GM12892 (cell line): ENCODE results near the gene SLC52A1.

ENCODE experiments used
- POLR2A ChIP-seq: IDR thresholded peaks from 2 replicates; pipeline ENCODE4 v1.6.1; 2011; ENCODE audit warnings: low read depth, low read length, control low read depth
- POLR2AphosphoS5 ChIP-seq: IDR thresholded peaks from 2 replicates; pipeline ENCODE4 v1.6.1; 2011; ENCODE audit warnings: low read depth, low read length, control low read depth
- TAF1 ChIP-seq: IDR thresholded peaks from 2 replicates; pipeline ENCODE4 v1.6.1; 2011; ENCODE audit warnings: low read depth, mild to moderate bottlenecking, control low read depth, low read length, borderline replicate concordance

GRCh38 chr17:5027916-5028315 is 7.3 kb downstream of the SLC52A1 start:
- TF ChIP-seq POLR2AphosphoS5 (no peak), TAF1 (no peak), POLR2A (no peak)
